H1 (cell line): ENCODE data around the gene TTLL7. TPM values are rescaled to one million over a fixed set of nuclear protein-coding genes. Genes with fewer than 3 reads are reported as not detected.

ENCODE experiments used
- CTCF ChIA-PET: fragments of 300-600 bp; sonication (Branson Sonifier 250); formaldehyde crosslinking; loops from one replicate; lab custom pipeline; 2021; ENCODE audit not compliant: partially characterized antibody; lab: Charles Lee
- POLR2A ChIA-PET: fragments of 300-600 bp; sonication (Branson Sonifier 250); formaldehyde crosslinking; loops from one replicate; lab custom pipeline; 2021; ENCODE audit warnings: inconsistent platforms; ENCODE audit not compliant: partially characterized antibody; lab: Charles Lee
- DNase-seq, 2 experiments: peaks; one replicate each; pipeline versions ENCODE4 v3.0.0 to v3.0.0-alpha.2; 2010 to 2022; ENCODE audit warnings: low spot score in 2 of 2, low read depth in 1 of 2, mixed read lengths in 1 of 2
- FAIRE-seq: peaks from 2 replicates; lab custom pipeline; 2011; peaks lifted over from hg19 to GRCh38; lab: Jason Lieb, UNC
- H2AFZ ChIP-seq: 2 replicates; pipeline ENCODE4 v1.8.1; 2012; ENCODE audit warnings: low read length, inconsistent platforms
- H2AK5ac ChIP-seq: 2 replicates; pipeline ENCODE4 v1.6.1; 2013; ENCODE audit warnings: low read depth, low read length
- H2BK120ac ChIP-seq: replicated peaks from 2 replicates; pipeline ENCODE3; 2013; ENCODE audit warnings: low read depth, low read length, inconsistent platforms
- H2BK12ac ChIP-seq: 2 replicates; pipeline ENCODE4 v1.6.1; 2013; ENCODE audit warnings: low read depth, low read length
- H2BK15ac ChIP-seq: 2 replicates; pipeline ENCODE4 v1.6.1; 2013; ENCODE audit warnings: low read length
- H2BK20ac ChIP-seq: 2 replicates; pipeline ENCODE4 v1.6.1; 2013; ENCODE audit warnings: low read length
- H2BK5ac ChIP-seq: 2 replicates; pipeline ENCODE4 v1.6.1; 2013; ENCODE audit warnings: low read depth, low read length
- H3K14ac ChIP-seq: 2 replicates; pipeline ENCODE4 v1.6.1; 2013; ENCODE audit warnings: inconsistent platforms; ENCODE audit not compliant: insufficient read length
- H3K18ac ChIP-seq: 2 replicates; pipeline ENCODE4 v1.6.1; 2013; ENCODE audit warnings: low read length; ENCODE audit errors: extremely low read depth
- H3K23ac ChIP-seq: 2 replicates; pipeline ENCODE4 v1.6.1; 2013; ENCODE audit warnings: inconsistent platforms; ENCODE audit not compliant: insufficient read length
- H3K23me2 ChIP-seq: 2 replicates; pipeline ENCODE4 v1.6.1; 2013; ENCODE audit warnings: low read depth, low read length
- H3K27ac ChIP-seq: 2 replicates; pipeline ENCODE4 v1.6.1; 2011; ENCODE audit warnings: low read depth, low read length, inconsistent platforms
- H3K27me3 ChIP-seq, 4 experiments: replicated peaks in 1 of 4; 1 replicate in 1 of 4; 2 replicates in 3 of 4; pipeline versions ENCODE4 v1.6.1 to v1.8.1; 2011 to 2013; ENCODE audit warnings: low read length in 3 of 4, mild to moderate bottlenecking in 3 of 4, inconsistent platforms in 2 of 4, mixed read lengths in 2 of 4, moderate library complexity in 1 of 4; ENCODE audit not compliant: control insufficient read depth in 3 of 4, insufficient read depth in 3 of 4; ENCODE audit errors: extremely low read depth in 1 of 4
- H3K36me3 ChIP-seq, 4 experiments: 2 replicates each; pipeline versions ENCODE4 v1.6.1 to v1.8.1; 2011 to 2013; ENCODE audit warnings: mild to moderate bottlenecking in 4 of 4, low read length in 3 of 4, moderate library complexity in 2 of 4, control low read depth in 1 of 4, inconsistent platforms in 1 of 4; ENCODE audit not compliant: insufficient read depth in 4 of 4, control insufficient read depth in 2 of 4
- H3K4ac ChIP-seq: replicated peaks from 2 replicates; pipeline ENCODE3; 2013; ENCODE audit warnings: low read length, low read depth, mixed read lengths, inconsistent platforms; ENCODE audit not compliant: insufficient read length
- H3K4me1 ChIP-seq, 4 experiments: replicated peaks in 1 of 4; 1 replicate in 1 of 4; 2 replicates in 3 of 4; pipeline versions ENCODE4 v1.6.1 to v1.8.1; 2011 to 2013; ENCODE audit warnings: low read length in 3 of 4, inconsistent platforms in 2 of 4, mixed read lengths in 1 of 4; ENCODE audit not compliant: insufficient read depth in 4 of 4, control insufficient read depth in 3 of 4
- H3K4me2 ChIP-seq, 2 experiments: 2 replicates each; pipeline versions ENCODE4 v1.6.1 to v1.8.1; 2011 to 2013; ENCODE audit warnings: low read depth in 2 of 2, low read length in 2 of 2, control low read depth in 1 of 2, inconsistent platforms in 1 of 2, mild to moderate bottlenecking in 1 of 2; ENCODE audit not compliant: insufficient read depth in 1 of 2
- H3K4me3 ChIP-seq, 4 experiments: fragments of 200-600, 300-600 bp in 1 of 4; sonication (generic), shearing (Covaris generic), sonication (Bioruptor Twin) in 1 of 4; 2 replicates each; pipeline versions ENCODE4 v1.5.1 to v1.8.1; 2011 to 2016; ENCODE audit warnings: low read length in 4 of 4, low read depth in 3 of 4, control low read depth in 2 of 4, inconsistent platforms in 2 of 4, mild to moderate bottlenecking in 2 of 4, mixed read lengths in 1 of 4, moderate library complexity in 1 of 4; ENCODE audit not compliant: insufficient read depth in 2 of 4; ENCODE audit errors: extremely low read depth in 1 of 4
- H3K56ac ChIP-seq: replicated peaks from 2 replicates; pipeline ENCODE3; 2013; ENCODE audit warnings: low read depth, mild to moderate bottlenecking, mixed read lengths, low read length, inconsistent platforms; ENCODE audit not compliant: insufficient read length
- H3K79me1 ChIP-seq: 2 replicates; pipeline ENCODE4 v1.6.1; 2013; ENCODE audit warnings: low read depth, low read length, control low read depth
- H3K79me2 ChIP-seq, 2 experiments: 2 replicates each; pipeline versions ENCODE4 v1.6.1 to v1.8.1; 2012 to 2013; ENCODE audit warnings: low read length in 2 of 2, mild to moderate bottlenecking in 2 of 2, inconsistent platforms in 1 of 2; ENCODE audit not compliant: insufficient read depth in 2 of 2, control insufficient read depth in 1 of 2
- H3K9ac ChIP-seq, 4 experiments: replicated peaks in 1 of 4; 1 replicate in 1 of 4; 2 replicates in 3 of 4; pipeline versions ENCODE4 v1.6.1 to v1.8.1; 2011 to 2013; ENCODE audit warnings: low read depth in 3 of 4, low read length in 3 of 4, control low read depth in 2 of 4, mild to moderate bottlenecking in 2 of 4, moderate library complexity in 2 of 4, inconsistent platforms in 1 of 4; ENCODE audit errors: extremely low read depth in 1 of 4
- H3K9me3 ChIP-seq, 2 experiments: 2 replicates each; pipeline versions ENCODE4 v1.6.1 to v1.8.1; 2012 to 2013; ENCODE audit warnings: mild to moderate bottlenecking in 2 of 2, moderate library complexity in 2 of 2, control low read depth in 1 of 2, inconsistent platforms in 1 of 2, low read depth in 1 of 2, low read length in 1 of 2, mixed read lengths in 1 of 2; ENCODE audit not compliant: insufficient read depth in 2 of 2
- H4K20me1 ChIP-seq, 2 experiments: replicated peaks in 1 of 2; 2 replicates each; pipeline versions ENCODE3 to v1.8.1; 2011 to 2013; ENCODE audit warnings: inconsistent platforms in 2 of 2, low read length in 2 of 2, mild to moderate bottlenecking in 1 of 2; ENCODE audit not compliant: insufficient read depth in 2 of 2, control insufficient read depth in 1 of 2
- H4K5ac ChIP-seq: 2 replicates; pipeline ENCODE4 v1.6.1; 2013; ENCODE audit warnings: low read length, low read depth, mixed read lengths, inconsistent platforms; ENCODE audit not compliant: insufficient read length
- H4K8ac ChIP-seq: 2 replicates; pipeline ENCODE4 v1.8.0; 2013; ENCODE audit warnings: mild to moderate bottlenecking, moderate library complexity, low read length, inconsistent platforms; ENCODE audit not compliant: insufficient read depth; ENCODE audit errors: extremely low read depth
- H4K91ac ChIP-seq: replicated peaks from 2 replicates; pipeline ENCODE3; 2013; ENCODE audit warnings: low read length, mixed read lengths, inconsistent platforms; ENCODE audit not compliant: insufficient read length
- BACH1 ChIP-seq: IDR thresholded peaks from 2 replicates; pipeline ENCODE4 v1.6.1; 2012; ENCODE audit warnings: low read length, improper control_type of control experiment
- CREB1 ChIP-seq: IDR thresholded peaks from 2 replicates; pipeline ENCODE4 v1.6.1; 2012; ENCODE audit warnings: inconsistent platforms
- EGR1 ChIP-seq: IDR thresholded peaks from 2 replicates; pipeline ENCODE4 v1.6.1; 2011; ENCODE audit warnings: low read depth, low read length, borderline replicate concordance
- EP300 ChIP-seq, 2 experiments: IDR thresholded peaks; 1 replicate in 1 of 2; 2 replicates in 1 of 2; pipeline ENCODE4 v1.6.1; 2011 to 2012; ENCODE audit warnings: low read depth in 2 of 2, low read length in 2 of 2, mild to moderate bottlenecking in 2 of 2, borderline replicate concordance in 1 of 2, inconsistent platforms in 1 of 2, moderate library complexity in 1 of 2
- EZH2 ChIP-seq: fragments of 200-600 bp; sonication (generic); IDR thresholded peaks from 2 replicates; pipeline ENCODE4 v1.7.1; 2012; ENCODE audit warnings: low read depth, mild to moderate bottlenecking, moderate library complexity, low read length, inconsistent platforms; ENCODE audit not compliant: severe bottlenecking
- GABPA ChIP-seq: IDR thresholded peaks from 2 replicates; pipeline ENCODE4 v1.6.1; 2011; ENCODE audit warnings: mild to moderate bottlenecking, low read length, moderate library complexity, borderline replicate concordance; ENCODE audit not compliant: insufficient read depth
- KDM4A ChIP-seq: IDR thresholded peaks from one replicate; pipeline ENCODE4 v1.7.1; 2012; ENCODE audit warnings: low read depth, mild to moderate bottlenecking, moderate library complexity, low read length, inconsistent platforms; ENCODE audit not compliant: severe bottlenecking
- RAD21 ChIP-seq, 2 experiments: IDR thresholded peaks in 1 of 2; conservative IDR thresholded peaks in 1 of 2; 2 replicates each; pipeline ENCODE4 v1.6.1; 2011; ENCODE audit warnings: low read depth in 2 of 2, low read length in 2 of 2, improper control_type of control experiment in 1 of 2, inconsistent platforms in 1 of 2, mild to moderate bottlenecking in 1 of 2, moderate library complexity in 1 of 2
- RNF2 ChIP-seq: fragments of 200-900, 300-1000 bp; sonication (generic); IDR thresholded peaks from 2 replicates; pipeline ENCODE4 v1.7.1; 2016; ENCODE audit warnings: borderline replicate concordance, low read depth, mild to moderate bottlenecking, antibody characterized with exemption, low read length; ENCODE audit not compliant: poor library complexity, severe bottlenecking; ENCODE audit errors: missing control alignments
- SAP30 ChIP-seq: fragments of 300-600 bp; sonication (generic); IDR thresholded peaks from 2 replicates; pipeline ENCODE4 v1.7.1; 2012; ENCODE audit warnings: low read length, moderate library complexity, mild to moderate bottlenecking, inconsistent platforms; ENCODE audit not compliant: insufficient read depth, insufficient replicate concordance
- SIRT6 ChIP-seq: IDR thresholded peaks from one replicate; pipeline ENCODE4 v1.7.1; 2012; ENCODE audit warnings: low read length, inconsistent platforms
- SP2 ChIP-seq: IDR thresholded peaks from 2 replicates; pipeline ENCODE4 v1.6.1; 2012; ENCODE audit warnings: mild to moderate bottlenecking, low read length, inconsistent platforms
- TCF12 ChIP-seq: IDR thresholded peaks from 2 replicates; pipeline ENCODE4 v1.6.1; 2011; ENCODE audit warnings: low read depth, mild to moderate bottlenecking, low read length
- TEAD4 ChIP-seq: IDR thresholded peaks from 2 replicates; pipeline ENCODE4 v1.6.1; 2012; ENCODE audit warnings: low read depth, low read length, inconsistent platforms, mixed read lengths
- WGBS, 2 experiments: shearing (Covaris generic) in 1 of 2; methylation state at CpG; one replicate each; pipeline versions ENCODE4 v1.1.6 to v1.1.7; 2013 to 2015; ENCODE audit warnings: low lambda C conversion rate in 2 of 2, mixed read lengths in 2 of 2, inconsistent platforms in 1 of 2, low coverage in 1 of 2, missing lambda C conversion rate in 1 of 2; ENCODE audit not compliant: insufficient replicate concordance in 2 of 2, insufficient coverage in 1 of 2, insufficient read length in 1 of 2; ENCODE audit errors: extremely low coverage in 1 of 2, missing lambda C conversion rate in 1 of 2; 5-methylcytosine and 5-hydroxymethylcytosine counted together
- polyA plus RNA-seq, 7 experiments: library from polyadenylated mRNA; depleted of rRNA in 3 of 7; stranded (reverse) in 5 of 7; unstranded in 2 of 7; fragments of >200 nt in 5 of 7; fragments of 200-250 nt in 2 of 7; gene quantifications; 1 replicate in 5 of 7; 2 replicates in 1 of 7; 4 replicates in 1 of 7; pipeline versions ENCODE4 v1.2.1 to v1.2.3, GENCODE V29; 2011 to 2013; ENCODE audit warnings: missing spikeins in 2 of 7, mixed read lengths in 2 of 7
- total RNA-seq: library from RNA; stranded (reverse); fragmentation: NEBNext Ultra II Directional; extraction: Animal tissue kit (Norgen Biotek cat#: 25700); gene quantifications from 2 replicates; pipeline ENCODE4 v1.2.1, GENCODE V29; 2021

The TTLL7 gene
- total and polyA plus RNA-seq, 2 of the 8 experiments (the other 6 are each of a cell fraction or from before 2014, with no cell fraction given), result 1.9 to 7.9 TPM

DNA sequence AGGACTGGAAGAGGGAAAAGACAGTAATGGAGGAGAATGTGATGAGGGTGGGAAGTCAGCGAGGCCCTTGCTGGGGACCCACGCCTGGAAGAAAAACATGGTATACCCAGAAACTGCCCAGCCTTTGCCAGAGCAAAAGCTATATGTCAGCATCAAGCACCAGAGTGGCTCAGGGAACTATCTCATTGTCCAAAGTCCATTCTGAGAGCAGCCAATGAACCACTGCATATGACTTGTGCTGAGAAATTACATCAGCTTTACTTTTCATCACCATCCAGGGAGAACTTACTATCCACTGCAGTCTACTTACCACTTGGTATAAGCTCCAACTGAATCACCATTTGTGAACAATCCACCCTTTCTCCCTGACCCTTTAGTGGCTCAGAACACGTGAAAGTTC, 148.1 kb downstream of the TTLL7 start:
- Histone ChIP-seq H2BK12ac (no peak overlapping the region), H3K4me2 (no peak overlapping the region), H4K20me1 (no peaks in the 10 kb centered on the region), H4K8ac (no peak overlapping the region), H2BK15ac (no peak overlapping the region), H3K4ac (no peak overlapping the region), H2BK5ac (no peak overlapping the region), H3K36me3 (no peaks in the 10 kb centered on the region), H2AFZ (no peak overlapping the region), H2BK20ac (no peak overlapping the region), H3K79me1 (no peaks in the 10 kb centered on the region), H3K27ac (no peak overlapping the region), H3K18ac (no peak overlapping the region), H3K23ac (no peak overlapping the region), H3K4me1 (no peaks in the 10 kb centered on the region), H3K9ac (no peak overlapping the region), H3K23me2 (no peaks in the 10 kb centered on the region), H3K9me3 (no peaks in the 10 kb centered on the region), H3K79me2 (no peaks in the 10 kb centered on the region), H4K91ac (no peak overlapping the region), H3K4me3 (no peak overlapping the region), H2AK5ac (no peak overlapping the region), H4K5ac (no peak overlapping the region), H3K14ac (no peak overlapping the region), H3K56ac (no peak overlapping the region), H3K27me3 (no peaks in the 10 kb centered on the region), H2BK120ac (no peak overlapping the region)
- 87% methylated on average over 3 of the region's 3 CpGs; no CpG with 5 or more reads in 1 of the 2 experiments for WGBS, 2 experiments
- ChIA-PET CTCF (interaction anchor here (0.7 to 1.1 kb wide), 4 partner anchors 10 to 258 kb away, joined by 3 to 4 read pairs (median 3); no protein-coding TSS in a partner anchor), POLR2A (no interaction called here)
- DNase-seq, result no peak
- FAIRE-seq, result no peak
- TF ChIP-seq EP300 (IDR thresholded peaks at IDR 0.05; ENCODE audit: borderline replicate concordance in 1 of 2, low read depth in 2 of 2, low read length in 2 of 2), result no peak
- no peak for TF ChIP-seq SIRT6
- no peak for TF ChIP-seq BACH1
- no peak for TF ChIP-seq EGR1
- TF ChIP-seq GABPA, result no peak
- no peak for TF ChIP-seq EZH2
- no peak for TF ChIP-seq SAP30
- TF ChIP-seq SP2, result no peak
- TF ChIP-seq KDM4A, result no peak
- TF ChIP-seq CREB1, result no peak
- TF ChIP-seq RNF2, result no peak
- no peak for TF ChIP-seq RAD21 (IDR thresholded peaks at IDR 0.05 in 1 of 2, conservative IDR thresholded peaks at IDR 0.05 in 1 of 2; ENCODE audit: low read depth in 2 of 2, low read length in 2 of 2)
- TF ChIP-seq TEAD4, result no peak
- TF ChIP-seq TCF12, result no peak
